Activated CD8-positive, alpha-beta memory T cell treated with anti-CD3 and anti-CD28 coated beads, Interleukin-2, amount 50 U/mL, for 1 hour (primary cell): ENCODE results near the gene TPGS1.

Source experiments
- DNase-seq: peaks from one replicate; pipeline ENCODE4 v3.0.0-alpha.2; 2020; ENCODE audit errors: extremely low read depth

Gene TPGS1

GRCh38 chr19:539429-540030 is 32.2 kb downstream of the TPGS1 start:
- no peak for DNase-seq

GRCh38 chr19:540867-541637 is 33.8 kb downstream of the TPGS1 start:
- no peak for DNase-seq

- no peak for DNase-seq
These were observed 34.4 kb downstream of the TPGS1 start for GRCh38 chr19:541699-542098.

GRCh38 chr19:542173-542866 is 35.0 kb downstream of the TPGS1 start:
- DNase-seq, result no peak

- no peak for DNase-seq
These were observed 36.8 kb downstream of the TPGS1 start, which contains the start of gene GZMM for GRCh38 chr19:543910-544608. Gene GZMM, plus strand, starts transcription at chr19:544053. Its CDS starts 19 bp downstream, at chr19:544072.

GRCh38 chr19:547117-547516 is 39.8 kb downstream of the TPGS1 start:
- DNase-seq, result no peak

- no peak for DNase-seq
These were observed 40.8 kb downstream of the TPGS1 start for GRCh38 chr19:547836-548720.

GRCh38 chr19:548886-549830 is 41.9 kb downstream of the TPGS1 start:
- no peak for DNase-seq

- no peak for DNase-seq
These were observed 47.5 kb downstream of the TPGS1 start for GRCh38 chr19:554817-555216.

- no peak for DNase-seq
These were observed 48.1 kb downstream of the TPGS1 start for GRCh38 chr19:555474-555808.

- DNase-seq, result no peak
These were observed 49.5 kb downstream of the TPGS1 start for GRCh38 chr19:556611-557382.

GRCh38 chr19:558770-559439 is 51.6 kb downstream of the TPGS1 start:
- no peak for DNase-seq

GRCh38 chr19:560121-560520 is 52.8 kb downstream of the TPGS1 start:
- no peak for DNase-seq

- DNase-seq, result no peak
These were observed 59.1 kb downstream of the TPGS1 start for GRCh38 chr19:566403-566802.

GRCh38 chr19:566844-567243 is 59.5 kb downstream of the TPGS1 start:
- DNase-seq, result no peak

- DNase-seq, result no peak
These were observed 60.1 kb downstream of the TPGS1 start for GRCh38 chr19:567296-567900.
